Activated CD4-positive, alpha-beta memory T cell treated with anti-CD3 and anti-CD28 coated beads, Interleukin-2, amount 10 ng/mL, durations not matched to agents 7 days and 5 days (primary cell): Measurements from ENCODE around the gene MICALL1. TPM values are rescaled to one million over a fixed set of nuclear protein-coding genes. Genes with fewer than 3 reads are reported as not detected.

Experiments
- CTCF ChIA-PET: fragments of 350-600 bp; sonication (Branson Sonifier 250); formaldehyde crosslinking; loops from one replicate; lab custom pipeline; 2021; ENCODE audit warnings: antibody characterized with exemption, inconsistent platforms; lab: Charles Lee
- POLR2A ChIA-PET: fragments of 350-600 bp; sonication (Branson Sonifier 250); formaldehyde crosslinking; loops from one replicate; lab custom pipeline; 2021; ENCODE audit warnings: antibody characterized with exemption; lab: Charles Lee
- DNase-seq: peaks from one replicate; pipeline ENCODE4 v3.0.0-alpha.2; 2020
- H3K27ac Mint-ChIP-seq: one replicate; pipeline ENCODE4 v1.8.0; 2021; ENCODE audit warnings: mild to moderate bottlenecking, mixed read lengths
- H3K27me3 Mint-ChIP-seq: one replicate; pipeline ENCODE4 v1.8.0; 2021; ENCODE audit warnings: mixed read lengths
- H3K36me3 Mint-ChIP-seq: one replicate; pipeline ENCODE4 v1.8.0; 2021; ENCODE audit warnings: low read depth, mixed read lengths
- H3K4me1 Mint-ChIP-seq: one replicate; pipeline ENCODE4 v1.8.0; 2021; ENCODE audit warnings: mixed read lengths
- H3K4me3 Mint-ChIP-seq: one replicate; pipeline ENCODE4 v1.8.0; 2021; ENCODE audit warnings: mild to moderate bottlenecking, mixed read lengths
- H3K9me3 Mint-ChIP-seq: one replicate; pipeline ENCODE4 v1.8.0; 2021; ENCODE audit warnings: mixed read lengths
- total RNA-seq, 2 experiments: library from RNA; stranded (reverse); gene quantifications; one replicate each; pipeline ENCODE4 v1.2.3, GENCODE V29; 2021

MICALL1 gene
- total RNA-seq, 2 experiments from 2014 or later: 21.8 to 24.1 TPM

GRCh38 chr22:37923927-37924326 lies 17.8 kb downstream of the MICALL1 start:
- H3K4me1 Mint-ChIP-seq: peaks cover 5% of the 10 kb centered on the region
- POLR2A ChIA-PET: no interaction called here

GRCh38 chr22:37924386-37925065 lies 18.4 kb downstream of the MICALL1 start:
- ChIA-PET POLR2A (no interaction called here), CTCF (interaction anchor here (2.3 kb wide), 1 partner anchor 10 kb away, joined by 6 read pairs; no protein-coding TSS in a partner anchor)
- no peaks in the 10 kb centered on the region for H3K9me3 Mint-ChIP-seq
- H3K36me3 Mint-ChIP-seq: peaks cover 3% of the 10 kb centered on the region
- H3K27me3 Mint-ChIP-seq: no peaks in the 10 kb centered on the region
- peaks cover 5% of the 10 kb centered on the region for H3K4me1 Mint-ChIP-seq
- no peak overlapping the region for H3K27ac Mint-ChIP-seq
- no peak for DNase-seq
- H3K4me3 Mint-ChIP-seq: no peak overlapping the region

More at GRCh38 chr22:37923927-37924326, 17.8 kb downstream of the MICALL1 start:
- no peaks in the 10 kb centered on the region for H3K9me3 Mint-ChIP-seq
- CTCF ChIA-PET: interaction anchor here (2.3 kb wide), 1 partner anchor 10 kb away, joined by 6 read pairs; no protein-coding TSS in a partner anchor
- H3K27ac Mint-ChIP-seq: no peak overlapping the region
- H3K36me3 Mint-ChIP-seq: peaks cover 3% of the 10 kb centered on the region
- no peaks in the 10 kb centered on the region for H3K27me3 Mint-ChIP-seq
- DNase-seq: no peak
- H3K4me3 Mint-ChIP-seq: no peak overlapping the region

- Mint-ChIP-seq H3K4me3 (no peak overlapping the region), H3K4me1 (peaks cover under 1% of the 10 kb centered on the region), H3K27ac (no peak overlapping the region), H3K27me3 (no peaks in the 10 kb centered on the region), H3K9me3 (no peaks in the 10 kb centered on the region), H3K36me3 (peaks cover 3% of the 10 kb centered on the region)
- no peak for DNase-seq
- CTCF ChIA-PET: interaction anchor here (0.5 kb wide), 1 partner anchor 10 kb away, joined by 3 read pairs; no protein-coding TSS in a partner anchor
- POLR2A ChIA-PET: interaction anchor here (0.8 to 1.3 kb wide), 2 partner anchors 9 to 12 kb away, joined by 3 read pairs; no protein-coding TSS in a partner anchor
These were observed 19.2 kb downstream of the MICALL1 start for GRCh38 chr22:37925330-37925729.

GRCh38 chr22:37925767-37926166 lies 19.7 kb downstream of the MICALL1 start:
- Mint-ChIP-seq H3K36me3 (peaks cover 3% of the 10 kb centered on the region), H3K27me3 (no peaks in the 10 kb centered on the region), H3K4me3 (no peak overlapping the region), H3K9me3 (no peaks in the 10 kb centered on the region), H3K4me1 (no peaks in the 10 kb centered on the region), H3K27ac (no peak overlapping the region)
- CTCF ChIA-PET: interaction anchor here (0.5 kb wide), 1 partner anchor 10 kb away, joined by 3 read pairs; no protein-coding TSS in a partner anchor
- no peak for DNase-seq
- POLR2A ChIA-PET: interaction anchor here (0.8 to 1.3 kb wide), 2 partner anchors 9 to 12 kb away, joined by 3 read pairs; no protein-coding TSS in a partner anchor

- CTCF ChIA-PET: no interaction called here
- POLR2A ChIA-PET: interaction anchor here (1.3 kb wide), 1 partner anchor 10 kb away, joined by 3 read pairs; no protein-coding TSS in a partner anchor
- no peaks in the 10 kb centered on the region for H3K27me3 Mint-ChIP-seq
- no peaks in the 10 kb centered on the region for H3K4me1 Mint-ChIP-seq
- H3K36me3 Mint-ChIP-seq: peaks cover 3% of the 10 kb centered on the region
- H3K4me3 Mint-ChIP-seq: no peak overlapping the region
- H3K9me3 Mint-ChIP-seq: no peaks in the 10 kb centered on the region
- no peak overlapping the region for H3K27ac Mint-ChIP-seq
- no peak for DNase-seq
These were observed 20.3 kb downstream of the MICALL1 start for GRCh38 chr22:37926358-37926757.

GRCh38 chr22:37926771-37927636 lies 20.9 kb downstream of the MICALL1 start:
- CTCF ChIA-PET: no interaction called here
- no peak overlapping the region for H3K27ac Mint-ChIP-seq
- no peak for DNase-seq
- no peaks in the 10 kb centered on the region for H3K27me3 Mint-ChIP-seq
- peaks cover 6% of the 10 kb centered on the region for H3K36me3 Mint-ChIP-seq
- no peaks in the 10 kb centered on the region for H3K4me1 Mint-ChIP-seq
- H3K9me3 Mint-ChIP-seq: no peaks in the 10 kb centered on the region
- H3K4me3 Mint-ChIP-seq: no peak overlapping the region
- POLR2A ChIA-PET: no interaction called here

- DNase-seq: no peak
- Mint-ChIP-seq H3K4me3 (no peak overlapping the region), H3K9me3 (no peaks in the 10 kb centered on the region), H3K27ac (no peak overlapping the region), H3K36me3 (peaks cover 8% of the 10 kb centered on the region), H3K27me3 (no peaks in the 10 kb centered on the region), H3K4me1 (no peaks in the 10 kb centered on the region)
- CTCF ChIA-PET: no interaction called here
- POLR2A ChIA-PET: no interaction called here
These were observed 21.5 kb downstream of the MICALL1 start for GRCh38 chr22:37927637-37927936.

- Mint-ChIP-seq H3K27me3 (no peaks in the 10 kb centered on the region), H3K4me3 (no peak overlapping the region)
These were observed 23.3 kb downstream of the MICALL1 start for GRCh38 chr22:37929390-37929789.

GRCh38 chr22:37930270-37930951 lies 24.3 kb downstream of the MICALL1 start:
- Mint-ChIP-seq H3K9me3 (no peaks in the 10 kb centered on the region), H3K4me1 (peaks cover 13% of the 10 kb centered on the region), H3K27me3 (no peaks in the 10 kb centered on the region), H3K36me3 (peaks cover 5% of the 10 kb centered on the region), H3K27ac (no peak overlapping the region), H3K4me3 (no peak overlapping the region)
- POLR2A ChIA-PET: no interaction called here
- DNase-seq: peak; percentile 26
- CTCF ChIA-PET: interaction anchor here (0.6 to 1.8 kb wide), 3 partner anchors 19 to 112 kb away, joined by 3 to 5 read pairs (median 4); partner anchors contain the start of genes C22orf23 and POLR2F

More at GRCh38 chr22:37929390-37929789, 23.3 kb downstream of the MICALL1 start:
- Mint-ChIP-seq H3K9me3 (no peaks in the 10 kb centered on the region), H3K36me3 (peaks cover 5% of the 10 kb centered on the region), H3K4me1 (peaks cover 13% of the 10 kb centered on the region), H3K27ac (no peak overlapping the region)
- no peak for DNase-seq
- POLR2A ChIA-PET: no interaction called here
- CTCF ChIA-PET: no interaction called here

GRCh38 chr22:37930952-37931440 lies 24.9 kb downstream of the MICALL1 start:
- no peaks in the 10 kb centered on the region for H3K9me3 Mint-ChIP-seq
- POLR2A ChIA-PET: no interaction called here
- no peak overlapping the region for H3K4me3 Mint-ChIP-seq
- H3K36me3 Mint-ChIP-seq: peaks cover 5% of the 10 kb centered on the region
- H3K27ac Mint-ChIP-seq: no peak overlapping the region
- H3K4me1 Mint-ChIP-seq: peaks cover 13% of the 10 kb centered on the region
- H3K27me3 Mint-ChIP-seq: no peaks in the 10 kb centered on the region
- DNase-seq: no peak
- CTCF ChIA-PET: interaction anchor here (1.8 kb wide), 1 partner anchor 23 kb away, joined by 5 read pairs; the partner anchor contains the start of genes C22orf23 and POLR2F

- no peaks in the 10 kb centered on the region for H3K9me3 Mint-ChIP-seq
- H3K27ac Mint-ChIP-seq: no peak overlapping the region
- H3K27me3 Mint-ChIP-seq: no peaks in the 10 kb centered on the region
- H3K36me3 Mint-ChIP-seq: peaks cover 5% of the 10 kb centered on the region
- H3K4me1 Mint-ChIP-seq: peaks cover 13% of the 10 kb centered on the region
- no peak overlapping the region for H3K4me3 Mint-ChIP-seq
- ChIA-PET POLR2A (interaction anchor here (1.5 kb wide), 1 partner anchor 23 kb away, joined by 4 read pairs; no protein-coding TSS in a partner anchor), CTCF (interaction anchor here (0.9 to 1.8 kb wide), 2 partner anchors 21 to 22 kb away, joined by 4 to 5 read pairs; partner anchors contain the start of genes C22orf23 and POLR2F)
- DNase-seq: no peak
These were observed 25.8 kb downstream of the MICALL1 start for GRCh38 chr22:37931893-37932389.

GRCh38 chr22:37932401-37932800 lies 26.3 kb downstream of the MICALL1 start:
- no peak overlapping the region for H3K27ac Mint-ChIP-seq

More at GRCh38 chr22:37932401-37932800, 26.3 kb downstream of the MICALL1 start:
- DNase-seq: no peak
- peaks cover 13% of the 10 kb centered on the region for H3K4me1 Mint-ChIP-seq
- H3K36me3 Mint-ChIP-seq: peaks cover 5% of the 10 kb centered on the region
- no peak overlapping the region for H3K4me3 Mint-ChIP-seq
- H3K9me3 Mint-ChIP-seq: no peaks in the 10 kb centered on the region
- H3K27me3 Mint-ChIP-seq: no peaks in the 10 kb centered on the region
- ChIA-PET POLR2A (interaction anchor here (1.0 to 1.5 kb wide), 3 partner anchors 22 to 36 kb away, joined by 3 to 4 read pairs (median 4); partner anchors contain the start of gene MICALL1), CTCF (interaction anchor here (0.9 kb wide), 1 partner anchor 21 kb away, joined by 4 read pairs; the partner anchor contains the start of genes C22orf23 and POLR2F)
